Mesenchymal stem cell (in vitro differentiated cells and primary cell): ENCODE results near the gene PIAS4.

Experiments used
- DNase-seq: peaks from one replicate; pipeline ENCODE4 v3.0.0-alpha.2; 2013
- H2AFZ ChIP-seq: one replicate; pipeline ENCODE4 v1.6.1; 2013; ENCODE audit warnings: low read depth, mild to moderate bottlenecking, control low read depth, inconsistent platforms, low read length, moderate library complexity
- H2AK5ac ChIP-seq: 2 replicates; pipeline ENCODE4 v1.6.1; 2013; ENCODE audit warnings: low read length, moderate library complexity, mild to moderate bottlenecking, inconsistent platforms; ENCODE audit not compliant: severe bottlenecking
- H2BK120ac ChIP-seq: one replicate; pipeline ENCODE4 v1.6.1; 2013; ENCODE audit warnings: low read depth, mild to moderate bottlenecking, inconsistent platforms, low read length, moderate library complexity
- H2BK12ac ChIP-seq, 2 experiments: one replicate each; pipeline ENCODE4 v1.6.1; 2013; ENCODE audit warnings: inconsistent platforms in 2 of 2, low read length in 2 of 2, mild to moderate bottlenecking in 2 of 2, moderate library complexity in 2 of 2, control low read depth in 1 of 2
- H2BK15ac ChIP-seq: one replicate; pipeline ENCODE4 v1.6.1; 2013; ENCODE audit warnings: mild to moderate bottlenecking, low read depth, inconsistent platforms; ENCODE audit not compliant: poor library complexity, severe bottlenecking
- H2BK5ac ChIP-seq: 2 replicates; pipeline ENCODE4 v1.6.1; 2013; ENCODE audit warnings: low read depth, mild to moderate bottlenecking, low read length, control low read depth, inconsistent platforms; ENCODE audit not compliant: poor library complexity, severe bottlenecking
- H3K14ac ChIP-seq, 2 experiments: one replicate each; pipeline ENCODE4 v1.6.1; 2013; ENCODE audit warnings: inconsistent platforms in 2 of 2, low read length in 2 of 2, control low read depth in 1 of 2, mild to moderate bottlenecking in 1 of 2, moderate library complexity in 1 of 2
- H3K18ac ChIP-seq, 2 experiments: one replicate each; pipeline ENCODE4 v1.6.1; 2013; ENCODE audit warnings: inconsistent platforms in 2 of 2, low read length in 2 of 2, control low read depth in 1 of 2, low read depth in 1 of 2, mild to moderate bottlenecking in 1 of 2
- H3K23ac ChIP-seq, 2 experiments: one replicate each; pipeline ENCODE4 v1.6.1; 2013; ENCODE audit warnings: inconsistent platforms in 2 of 2, low read length in 2 of 2, mild to moderate bottlenecking in 2 of 2, moderate library complexity in 2 of 2, control low read depth in 1 of 2
- H3K27ac ChIP-seq: 2 replicates; pipeline ENCODE4 v1.5.1; 2013; ENCODE audit warnings: mild to moderate bottlenecking, moderate library complexity, low read length, control low read depth, inconsistent platforms; ENCODE audit not compliant: poor library complexity, severe bottlenecking
- H3K27me3 ChIP-seq, 2 experiments: 2 replicates each; pipeline versions ENCODE4 v1.6.1 to v1.7.0; 2013; ENCODE audit warnings: low read length in 2 of 2, mild to moderate bottlenecking in 2 of 2, moderate library complexity in 2 of 2, control low read depth in 1 of 2, inconsistent platforms in 1 of 2; ENCODE audit not compliant: control insufficient read depth in 1 of 2, insufficient read depth in 1 of 2
- H3K36me3 ChIP-seq, 2 experiments: 2 replicates each; pipeline versions ENCODE4 v1.6.1 to v1.7.0; 2013; ENCODE audit warnings: low read length in 2 of 2, control low read depth in 1 of 2, inconsistent platforms in 1 of 2, low read depth in 1 of 2, mild to moderate bottlenecking in 1 of 2; ENCODE audit not compliant: insufficient read depth in 2 of 2, control insufficient read depth in 1 of 2
- H3K4ac ChIP-seq, 2 experiments: one replicate each; pipeline ENCODE4 v1.6.1; 2013; ENCODE audit warnings: inconsistent platforms in 2 of 2, low read length in 2 of 2, mild to moderate bottlenecking in 2 of 2, moderate library complexity in 2 of 2, control low read depth in 1 of 2, low read depth in 1 of 2
- H3K4me1 ChIP-seq: 2 replicates; pipeline ENCODE4 v1.6.1; 2013; ENCODE audit warnings: low read depth, low read length, control low read depth; ENCODE audit not compliant: control insufficient read depth, insufficient read depth
- H3K4me2 ChIP-seq: 2 replicates; pipeline ENCODE4 v1.6.1; 2013; ENCODE audit warnings: low read length, mild to moderate bottlenecking, inconsistent platforms; ENCODE audit not compliant: poor library complexity, severe bottlenecking
- H3K4me3 ChIP-seq, 2 experiments: 2 replicates each; pipeline versions ENCODE4 v1.5.1 to v1.7.0; 2013; ENCODE audit warnings: low read length in 2 of 2, mild to moderate bottlenecking in 2 of 2, control low read depth in 1 of 2, low read depth in 1 of 2; ENCODE audit not compliant: insufficient read depth in 1 of 2
- H3K79me1 ChIP-seq: replicated peaks from 2 replicates; pipeline ENCODE4 v1.6.1; 2013; ENCODE audit warnings: mild to moderate bottlenecking, control low read depth, low read length, inconsistent platforms; ENCODE audit not compliant: poor library complexity, severe bottlenecking
- H3K9ac ChIP-seq: 2 replicates; pipeline ENCODE4 v1.7.0; 2013; ENCODE audit warnings: mild to moderate bottlenecking, low read length, moderate library complexity
- H3K9me3 ChIP-seq: 2 replicates; pipeline ENCODE4 v1.7.0; 2013; ENCODE audit warnings: mild to moderate bottlenecking, low read length; ENCODE audit not compliant: control insufficient read depth
- H4K8ac ChIP-seq: one replicate; pipeline ENCODE4 v1.6.1; 2013; ENCODE audit warnings: inconsistent platforms, mild to moderate bottlenecking, low read length, moderate library complexity
- H4K91ac ChIP-seq: one replicate; pipeline ENCODE4 v1.6.1; 2013; ENCODE audit warnings: mild to moderate bottlenecking, low read length, inconsistent platforms
- WGBS: methylation state at CpG from one replicate; pipeline ENCODE4 v1.1.7; 2013; ENCODE audit warnings: mixed read lengths; 5-methylcytosine and 5-hydroxymethylcytosine counted together

PIAS4 gene

GRCh38 chr19:3963458-3964255 lies 43.9 kb upstream of the PIAS4 start:
- H2BK12ac ChIP-seq = no peak overlapping the region
- no peak overlapping the region for H2BK5ac ChIP-seq
- no peak overlapping the region for H2BK120ac ChIP-seq
- no peak overlapping the region for H3K14ac ChIP-seq
- no peak overlapping the region for H4K8ac ChIP-seq
- no peaks in the 10 kb centered on the region for H3K9me3 ChIP-seq
- H3K18ac ChIP-seq = no peak overlapping the region
- no peak overlapping the region for H2AK5ac ChIP-seq
- H4K91ac ChIP-seq = no peak overlapping the region
- no peak overlapping the region for H3K9ac ChIP-seq
- H3K4me3 ChIP-seq = no peak overlapping the region
- 98% methylated on average over 35 of the region's 35 CpGs for WGBS
- H3K4me1 ChIP-seq = peaks cover 19% of the 10 kb centered on the region
- no peak overlapping the region for H3K23ac ChIP-seq
- H2BK15ac ChIP-seq = no peak overlapping the region
- H3K4me2 ChIP-seq = no peak overlapping the region
- H3K36me3 ChIP-seq = peaks cover 88 to 93% of the 10 kb centered on the region in 2 experiments
- no peak for DNase-seq
- no peak overlapping the region for H3K4ac ChIP-seq
- no peak overlapping the region for H2AFZ ChIP-seq
- H3K27ac ChIP-seq = no peak overlapping the region
- no peaks in the 10 kb centered on the region for H3K27me3 ChIP-seq
- H3K79me1 ChIP-seq = peaks cover 39% of the 10 kb centered on the region

DNA sequence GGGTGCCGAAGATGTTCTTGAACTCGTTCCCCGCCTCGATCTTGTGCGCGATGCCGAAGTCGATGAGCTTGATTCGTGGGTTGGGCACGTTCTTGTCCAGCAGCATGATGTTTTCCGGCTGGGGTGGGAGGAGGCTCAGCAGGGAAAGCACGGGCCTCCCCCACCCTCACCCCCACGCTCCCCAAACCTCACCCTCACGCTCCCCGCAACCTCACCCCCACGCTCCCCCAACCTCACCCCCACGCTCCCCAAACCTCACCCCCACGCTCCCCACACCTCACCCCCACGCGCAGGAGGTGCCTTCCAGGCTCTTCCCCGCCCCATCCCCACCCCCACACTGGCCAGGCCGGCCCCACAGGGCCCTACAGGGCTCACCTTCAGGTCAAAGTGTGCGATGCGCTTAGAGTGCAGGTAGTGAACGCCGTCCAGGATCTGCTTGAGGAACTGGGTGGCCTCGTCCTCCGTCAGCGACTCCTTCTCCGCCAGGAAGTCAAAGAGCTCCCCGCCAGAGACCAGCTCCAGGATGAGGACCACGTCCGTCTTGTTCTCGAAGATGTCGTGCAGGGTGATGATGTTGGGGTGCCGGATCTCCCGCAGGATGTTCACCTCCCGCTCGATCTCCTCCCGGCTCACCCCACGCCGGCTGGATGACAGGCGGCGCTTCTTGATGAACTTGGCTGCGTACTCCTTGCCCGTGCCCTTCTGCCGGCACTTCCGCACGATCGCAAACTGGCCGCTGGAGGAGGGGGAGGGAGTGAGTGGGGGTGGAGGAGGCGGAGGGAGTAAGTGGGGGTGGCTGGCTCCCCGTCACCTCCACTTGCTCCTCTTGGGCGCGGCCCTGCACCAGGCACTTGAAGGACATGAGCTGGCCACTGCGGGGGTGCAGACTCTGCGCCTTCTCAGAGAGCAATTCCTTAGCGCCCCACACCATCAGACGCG lies 43.0 kb upstream of the PIAS4 start:
- H2AK5ac ChIP-seq = no peak overlapping the region
- no peak overlapping the region for H3K18ac ChIP-seq
- H3K4me2 ChIP-seq = no peak overlapping the region
- H3K9me3 ChIP-seq = no peaks in the 10 kb centered on the region
- no peak overlapping the region for H4K8ac ChIP-seq
- no peak overlapping the region for H2BK15ac ChIP-seq
- H3K14ac ChIP-seq = no peak overlapping the region
- no peak overlapping the region for H2AFZ ChIP-seq
- peaks cover 79 to 84% of the 10 kb centered on the region in 2 experiments for H3K36me3 ChIP-seq
- H2BK5ac ChIP-seq = no peak overlapping the region
- no peak overlapping the region for H4K91ac ChIP-seq
- DNase-seq = no peak
- H3K27ac ChIP-seq = no peak overlapping the region
- 97% methylated on average over 50 of the region's 60 CpGs for WGBS
- peaks cover 31% of the 10 kb centered on the region for H3K79me1 ChIP-seq
- H3K4me3 ChIP-seq = no peak overlapping the region
- H3K9ac ChIP-seq = no peak overlapping the region
- no peak overlapping the region for H2BK12ac ChIP-seq
- no peak overlapping the region for H2BK120ac ChIP-seq
- peaks cover 24% of the 10 kb centered on the region for H3K4me1 ChIP-seq
- H3K27me3 ChIP-seq = no peaks in the 10 kb centered on the region
- no peak overlapping the region for H3K4ac ChIP-seq
- H3K23ac ChIP-seq = no peak overlapping the region

DNA sequence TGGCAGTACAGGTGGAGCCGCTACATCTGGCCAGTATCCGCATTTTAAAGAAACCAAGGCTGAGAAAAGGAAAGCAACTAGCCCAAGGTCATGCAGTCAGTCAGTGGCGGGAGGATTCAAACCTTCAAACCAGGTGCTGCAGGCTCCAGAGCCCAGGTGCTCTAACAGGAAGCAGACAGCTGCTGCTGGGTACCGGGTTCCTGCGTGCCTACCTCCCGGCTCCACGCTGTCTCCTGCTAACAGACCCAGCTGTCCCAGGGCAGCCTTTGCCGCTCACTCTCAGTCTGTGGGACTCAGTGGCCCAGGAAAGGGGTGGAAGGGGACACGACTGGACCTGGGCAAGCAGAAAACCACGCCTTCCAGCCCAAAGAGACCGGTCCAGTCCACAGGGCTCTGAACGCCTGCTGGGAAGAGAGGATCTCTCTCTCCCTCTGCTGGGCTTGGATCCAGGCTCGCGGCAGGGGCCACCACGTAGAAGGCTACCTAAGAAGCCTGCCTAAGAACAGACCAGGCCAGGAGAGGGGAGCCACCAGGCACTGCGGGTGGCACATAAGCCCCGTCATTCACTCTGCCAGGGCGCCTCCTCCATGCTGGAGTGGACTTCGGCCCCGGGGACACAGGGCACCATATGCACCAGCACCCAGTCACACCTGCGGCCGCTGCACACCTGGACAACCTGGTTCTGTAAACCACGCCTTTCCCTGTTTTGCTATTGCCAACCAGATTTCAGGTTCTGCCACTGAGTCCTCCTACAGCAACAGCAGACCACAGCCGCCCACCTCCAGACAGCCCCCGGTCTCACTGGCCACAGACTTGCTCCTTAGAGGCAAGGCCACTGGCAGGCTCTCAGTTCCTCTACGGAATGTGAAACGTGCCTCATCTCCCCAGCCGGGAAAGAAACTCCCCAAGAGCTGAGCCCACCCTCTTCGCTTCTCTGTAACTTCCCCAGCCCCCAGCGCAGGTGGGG lies 41.2 kb upstream of the PIAS4 start:
- Histone ChIP-seq H3K9me3 (no peaks in the 10 kb centered on the region), H2BK120ac (no peak overlapping the region), H4K91ac (no peak overlapping the region), H3K27me3 (no peaks in the 10 kb centered on the region), H3K4me1 (peaks cover 27% of the 10 kb centered on the region), H2AFZ (no peak overlapping the region), H2BK15ac (no peak overlapping the region), H3K4me2 (no peak overlapping the region), H3K18ac (no peak overlapping the region), H2BK12ac (no peak overlapping the region), H3K4ac (no peak overlapping the region), H3K14ac (no peak overlapping the region), H3K4me3 (no peak overlapping the region), H3K27ac (no peak overlapping the region), H4K8ac (no peak overlapping the region), H3K79me1 (peaks cover 18% of the 10 kb centered on the region), H3K36me3 (peaks cover 63 to 66% of the 10 kb centered on the region in 2 experiments), H2BK5ac (no peak overlapping the region), H3K23ac (no peak overlapping the region), H3K9ac (no peak overlapping the region), H2AK5ac (no peak overlapping the region)
- no peak for DNase-seq
- 93% methylated on average over 30 of the region's 30 CpGs for WGBS
